OCI-LY7 (cell line): Measurements from ENCODE around the gene ACOX1. TPM values are rescaled to one million over a fixed set of nuclear protein-coding genes. Genes with fewer than 3 reads are reported as not detected.

Source experiments
- BruUV-seq: library from RNA; stranded (reverse); fragments of 400-500 nt; replicated peaks from 2 replicates; lab custom pipeline; 2021; lab: Mats Ljungman, UMichigan
- CTCF ChIA-PET: fragments of 300-600 bp; sonication (Branson Sonifier 250); formaldehyde crosslinking; loops from one replicate; lab custom pipeline; 2022; ENCODE audit warnings: antibody characterized with exemption; ENCODE audit not compliant: unreplicated experiment; lab: Charles Lee
- POLR2A ChIA-PET: fragments of 300-600 bp; sonication (Branson Sonifier 250); formaldehyde crosslinking; loops from one replicate; lab custom pipeline; 2022; ENCODE audit warnings: antibody characterized with exemption; lab: Charles Lee
- DNase-seq: peaks from one replicate; pipeline ENCODE4 v3.0.0-alpha.2; 2015; ENCODE audit warnings: low spot score
- H2AFZ ChIP-seq: fragments of 200-600 bp; sonication (generic), shearing (Covaris generic); 2 replicates; pipeline ENCODE4 v1.6.1; 2014; ENCODE audit warnings: mild to moderate bottlenecking, antibody characterized with exemption, low read length, moderate library complexity
- H3K27ac ChIP-seq: fragments of 200-600 bp; sonication (generic); 2 replicates; pipeline ENCODE4 v1.5.1; 2014; ENCODE audit warnings: mixed run types, low read depth, mild to moderate bottlenecking, moderate library complexity, low read length, inconsistent platforms; ENCODE audit not compliant: poor library complexity, severe bottlenecking
- H3K36me3 ChIP-seq: fragments of 200-600 bp; sonication (generic); 2 replicates; pipeline ENCODE4 v1.6.1; 2014; ENCODE audit warnings: mild to moderate bottlenecking, antibody characterized with exemption, low read length, moderate library complexity, mixed read lengths; ENCODE audit not compliant: insufficient read depth
- H3K4me1 ChIP-seq: fragments of 200-600 bp; sonication (generic); 2 replicates; pipeline ENCODE4 v1.5.1; 2014; ENCODE audit warnings: mild to moderate bottlenecking, low read length; ENCODE audit not compliant: insufficient read depth, poor library complexity, severe bottlenecking
- H3K4me2 ChIP-seq: fragments of 200-600 bp; sonication (generic); 2 replicates; pipeline ENCODE4 v1.6.1; 2014; ENCODE audit warnings: mild to moderate bottlenecking, low read length
- H3K4me3 ChIP-seq: fragments of 200-600 bp; sonication (generic); 2 replicates; pipeline ENCODE4 v1.5.1; 2014; ENCODE audit warnings: mild to moderate bottlenecking, low read depth, low read length; ENCODE audit not compliant: poor library complexity, severe bottlenecking
- H3K79me2 ChIP-seq: fragments of 200-600 bp; sonication (generic); 2 replicates; pipeline ENCODE4 v1.6.1; 2016; ENCODE audit warnings: low read depth, mild to moderate bottlenecking, low read length, moderate library complexity, mixed read lengths; ENCODE audit not compliant: insufficient read depth
- H3K9me2 ChIP-seq: fragments of 200-600 bp; sonication (generic); 2 replicates; pipeline ENCODE4 v1.6.1; 2016; ENCODE audit warnings: mild to moderate bottlenecking, low read length, mixed read lengths; ENCODE audit not compliant: insufficient read depth
- H3K9me3 ChIP-seq: fragments of 200-600 bp; sonication (generic); 2 replicates; pipeline ENCODE4 v1.6.1; 2014; ENCODE audit warnings: mild to moderate bottlenecking, mixed run types, low read length, mixed read lengths
- H4K20me1 ChIP-seq: fragments of 200-600 bp; sonication (generic); 2 replicates; pipeline ENCODE4 v1.6.1; 2014; ENCODE audit warnings: mild to moderate bottlenecking, antibody characterized with exemption, low read length, moderate library complexity, mixed read lengths; ENCODE audit not compliant: insufficient read depth
- CTCF ChIP-seq: fragments of 200-600 bp; sonication (generic); conservative IDR thresholded peaks from 2 replicates; pipeline ENCODE4 v1.5.1; 2014; ENCODE audit warnings: mild to moderate bottlenecking, antibody characterized with exemption, low read length, moderate library complexity, mixed read lengths
- EZH2phosphoT487 ChIP-seq: fragments of 200-600 bp; sonication (generic); IDR thresholded peaks from 2 replicates; pipeline ENCODE4 v1.6.1; 2018; ENCODE audit warnings: low read depth, borderline replicate concordance, mild to moderate bottlenecking, mixed run types, antibody characterized with exemption, low read length, moderate library complexity, mixed read lengths
- intact Hi-C: fragments of 100-400 bp; cut with micrococcal nuclease; formaldehyde crosslinking; loops from one replicate; pipeline ENCODE4 v1.10.0; 2022; ENCODE audit not compliant: unreplicated experiment
- total RNA-seq, 2 experiments: library from RNA; depleted of rRNA in 1 of 2; stranded (reverse); fragments of >200 nt in 1 of 2; shearing (Covaris generic) in 1 of 2; gene quantifications; 2 replicates each; pipeline ENCODE4 v1.2.3, GENCODE V29; 2014 to 2022

The ACOX1 gene
- total RNA-seq, 2 experiments from 2014 or later = 22.6 to 34.6 TPM

- BruUV-seq = no TSS peak
These were observed 52.5 kb downstream of the ACOX1 start for GRCh38 chr17:75926456-75926855.

GRCh38 chr17:75925912-75926311 is 53.1 kb downstream of the ACOX1 start:
- Histone ChIP-seq H3K79me2 (no peaks in the 10 kb centered on the region), H3K4me2 (no peak overlapping the region), H3K36me3 (no peaks in the 10 kb centered on the region), H2AFZ (no peak overlapping the region), H3K27ac (no peak overlapping the region), H3K4me1 (no peaks in the 10 kb centered on the region), H4K20me1 (no peaks in the 10 kb centered on the region), H3K9me3 (no peaks in the 10 kb centered on the region), H3K9me2 (no peaks in the 10 kb centered on the region), H3K4me3 (no peak overlapping the region)
- no peak for DNase-seq
- POLR2A ChIA-PET = interaction anchor here (0.6 to 1.2 kb wide), 4 partner anchors 16 to 667 kb away, joined by 3 to 4 read pairs (median 3); no protein-coding TSS in a partner anchor
- no TSS peak for BruUV-seq
- no peak for TF ChIP-seq EZH2phosphoT487
- no peak for TF ChIP-seq CTCF
- intact Hi-C loops = no loop called here
- CTCF ChIA-PET = interaction anchor here (1.0 kb wide), 1 partner anchor 16 kb away, joined by 5 read pairs; no protein-coding TSS in a partner anchor

More at GRCh38 chr17:75926456-75926855, 52.5 kb downstream of the ACOX1 start:
- H4K20me1 ChIP-seq = no peaks in the 10 kb centered on the region
- DNase-seq = no peak
- H3K4me2 ChIP-seq = no peak overlapping the region
- no peak overlapping the region for H2AFZ ChIP-seq
- H3K9me3 ChIP-seq = no peaks in the 10 kb centered on the region
- POLR2A ChIA-PET = interaction anchor here (0.7 to 1.2 kb wide), 4 partner anchors 10 to 140 kb away, joined by 3 to 4 read pairs (median 3); partner anchors contain the start of gene FBF1
- no peaks in the 10 kb centered on the region for H3K9me2 ChIP-seq
- H3K36me3 ChIP-seq = no peaks in the 10 kb centered on the region
- TF ChIP-seq CTCF = no peak
- TF ChIP-seq EZH2phosphoT487 = no peak
- H3K27ac ChIP-seq = no peak overlapping the region
- no peaks in the 10 kb centered on the region for H3K4me1 ChIP-seq
- H3K79me2 ChIP-seq = no peaks in the 10 kb centered on the region
- H3K4me3 ChIP-seq = no peak overlapping the region
- CTCF ChIA-PET = no interaction called here
- intact Hi-C loops = no loop called here

GRCh38 chr17:75925103-75925502 is 53.9 kb downstream of the ACOX1 start:
- Histone ChIP-seq H4K20me1 (no peaks in the 10 kb centered on the region), H3K9me2 (no peaks in the 10 kb centered on the region), H3K36me3 (no peaks in the 10 kb centered on the region), H3K4me2 (no peak overlapping the region), H3K4me3 (no peak overlapping the region), H3K79me2 (no peaks in the 10 kb centered on the region), H3K4me1 (no peaks in the 10 kb centered on the region), H3K9me3 (no peaks in the 10 kb centered on the region), H3K27ac (no peak overlapping the region), H2AFZ (no peak overlapping the region)
- DNase-seq = no peak
- TF ChIP-seq EZH2phosphoT487 = no peak
- TF ChIP-seq CTCF = no peak
- ChIA-PET POLR2A (interaction anchor here (1.0 kb wide), 1 partner anchor 611 kb away, joined by 3 read pairs; no protein-coding TSS in a partner anchor), CTCF (interaction anchor here (1.0 kb wide), 1 partner anchor 15 kb away, joined by 5 read pairs; no protein-coding TSS in a partner anchor)
- intact Hi-C loops = no loop called here
- no TSS peak for BruUV-seq
